ENCODE data around the gene CBFA2T2.
"Not testable (repeated sequence)": the region's sequence is repeated elsewhere in the genome, so short reads cannot be mapped to it uniquely, and the experiment has no call there.

CBFA2T2 gene

GRCh38 chr20:33508015-33508414 is 18.1 kb downstream of the CBFA2T2 start:
- not testable (repeated sequence) for DNase-seq

- not testable (repeated sequence) for DNase-seq
Observed at GRCh38 chr20:33509057-33509456, 19.2 kb downstream of the CBFA2T2 start.

GRCh38 chr20:33511876-33512275 is 22.0 kb downstream of the CBFA2T2 start:
- DNase-seq: not testable (repeated sequence)

- no peak for DNase-seq
Observed at GRCh38 chr20:33515569-33516216, 25.8 kb downstream of the CBFA2T2 start.

- DNase-seq: peak; percentile 6
Observed at GRCh38 chr20:33516882-33517281, 27.0 kb downstream of the CBFA2T2 start.

- DNase-seq: no peak
Observed at GRCh38 chr20:33518071-33518470, 28.2 kb downstream of the CBFA2T2 start.

GRCh38 chr20:33521461-33521860 is 31.6 kb downstream of the CBFA2T2 start:
- DNase-seq: no peak

- peak; percentile 49 for DNase-seq
Observed at GRCh38 chr20:33522256-33522820, 32.4 kb downstream of the CBFA2T2 start.

GRCh38 chr20:33524261-33524660 is 34.4 kb downstream of the CBFA2T2 start:
- no peak for DNase-seq

GRCh38 chr20:33526769-33527168 is 36.9 kb downstream of the CBFA2T2 start:
- no peak for DNase-seq

- DNase-seq: no peak
Observed at GRCh38 chr20:33531047-33531877, 41.4 kb downstream of the CBFA2T2 start.

GRCh38 chr20:33531885-33532284 is 42.0 kb downstream of the CBFA2T2 start:
- no peak for DNase-seq

GRCh38 chr20:33532753-33533459 is 43.0 kb downstream of the CBFA2T2 start:
- no peak for DNase-seq

- DNase-seq: not testable (repeated sequence)
Observed at GRCh38 chr20:33535717-33536116, 45.8 kb downstream of the CBFA2T2 start.

- no peak for DNase-seq
Observed at GRCh38 chr20:33537608-33538007, 47.7 kb downstream of the CBFA2T2 start.

GRCh38 chr20:33539129-33539528 is 49.2 kb downstream of the CBFA2T2 start:
- no peak for DNase-seq

- no peak for DNase-seq
Observed at GRCh38 chr20:33540427-33540826, 50.5 kb downstream of the CBFA2T2 start.

- DNase-seq: no peak
Observed at GRCh38 chr20:33541074-33541473, 51.2 kb downstream of the CBFA2T2 start.

GRCh38 chr20:33541797-33542196 is 51.9 kb downstream of the CBFA2T2 start:
- no peak for DNase-seq

- no peak for DNase-seq
Observed at GRCh38 chr20:33545763-33546162, 55.9 kb downstream of the CBFA2T2 start.

- DNase-seq: no peak
Observed at GRCh38 chr20:33549229-33549999, 59.5 kb downstream of the CBFA2T2 start.

- no peak for DNase-seq
Observed at GRCh38 chr20:33551778-33552177, 61.9 kb downstream of the CBFA2T2 start.

GRCh38 chr20:33552519-33552918 is 62.6 kb downstream of the CBFA2T2 start:
- no peak for DNase-seq

Data from activated CD4-positive, alpha-beta T cell treated with anti-CD3 and anti-CD28 coated beads, Interleukin-2, amount 50 U/mL, for 16 hours (primary cell).